GM18526 (cell line): ENCODE measurements around the gene TRPV6.

Experiments
- POLR2A ChIP-seq: IDR thresholded peaks from 3 replicates; pipeline ENCODE4 v1.6.1; 2011; ENCODE audit not compliant: insufficient read length; ENCODE audit errors: extremely low read depth

Gene TRPV6

DNA sequence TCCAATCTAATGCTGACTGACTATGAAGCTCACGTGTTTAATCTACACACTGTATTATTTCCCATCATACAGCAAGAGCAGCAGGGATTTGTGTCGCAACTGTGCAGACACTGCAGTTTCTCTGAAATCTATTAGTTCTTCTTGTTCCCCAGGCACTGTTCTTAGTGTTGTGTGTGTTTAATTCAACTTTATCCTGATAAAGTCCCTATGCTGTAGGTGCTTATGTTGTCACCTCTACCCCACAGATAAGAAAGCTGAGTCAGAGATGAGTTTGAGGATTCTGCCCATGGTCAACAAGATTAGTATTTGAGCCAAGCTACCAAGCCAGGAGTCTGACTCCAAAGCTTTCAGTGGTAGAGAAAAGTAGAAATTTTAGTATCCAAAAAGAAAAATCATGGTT, 53.1 kb downstream of the TRPV6 start:
- TF ChIP-seq POLR2A = no peak

DNA sequence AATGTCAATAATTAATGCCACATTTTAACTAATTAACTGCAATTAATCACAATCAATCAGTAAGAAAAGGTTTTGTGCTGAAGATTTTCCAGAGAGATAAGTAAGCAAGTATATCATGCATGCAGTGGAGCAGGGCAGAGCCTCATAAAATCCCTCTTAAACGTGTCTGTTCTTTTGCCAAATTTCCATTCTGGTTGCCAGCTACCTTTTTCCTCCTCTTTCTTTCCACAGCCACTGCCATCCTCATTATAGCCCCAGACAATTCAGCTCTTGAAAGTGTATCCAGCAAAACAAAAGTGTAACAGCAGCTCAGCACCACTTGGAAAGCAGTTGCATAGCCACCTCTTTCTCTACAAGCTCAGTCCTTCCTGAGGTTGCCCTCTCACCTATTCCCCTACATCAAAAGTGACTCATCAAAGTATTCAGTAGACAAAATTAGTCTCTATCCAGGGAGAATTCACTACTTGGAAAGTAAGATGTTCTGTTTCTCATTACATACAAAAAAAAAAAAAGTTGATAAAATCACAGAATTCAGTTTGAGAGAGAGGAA, 57.5 kb downstream of the TRPV6 start:
- no peak for TF ChIP-seq POLR2A

DNA sequence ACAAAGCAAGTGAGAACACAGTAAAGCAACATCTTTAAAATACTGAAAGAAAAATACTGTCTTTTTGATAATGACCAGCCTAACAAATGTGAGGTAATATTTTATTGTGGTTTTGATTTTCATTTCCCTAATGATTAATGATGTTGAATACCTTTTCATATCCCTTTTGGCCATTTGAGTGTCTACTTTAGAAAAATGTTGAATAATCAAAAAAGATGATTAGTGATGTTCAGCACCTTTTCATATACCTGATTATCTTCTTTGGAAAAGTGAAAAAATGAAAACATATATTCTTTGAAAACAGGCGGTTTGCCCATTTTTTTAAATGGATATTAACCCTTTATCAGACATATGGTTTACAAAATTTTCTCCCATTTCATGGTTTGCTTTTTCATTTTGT, 62.8 kb downstream of the TRPV6 start:
- no peak for TF ChIP-seq POLR2A
